ENCODE measurements around the gene SOS2. TPM values are rescaled to one million over a fixed set of nuclear protein-coding genes. Genes with fewer than 3 reads are reported as not detected.

SOS2 gene
- total RNA-seq, 1 donor from 2014 or later: 26.3 TPM

DNA sequence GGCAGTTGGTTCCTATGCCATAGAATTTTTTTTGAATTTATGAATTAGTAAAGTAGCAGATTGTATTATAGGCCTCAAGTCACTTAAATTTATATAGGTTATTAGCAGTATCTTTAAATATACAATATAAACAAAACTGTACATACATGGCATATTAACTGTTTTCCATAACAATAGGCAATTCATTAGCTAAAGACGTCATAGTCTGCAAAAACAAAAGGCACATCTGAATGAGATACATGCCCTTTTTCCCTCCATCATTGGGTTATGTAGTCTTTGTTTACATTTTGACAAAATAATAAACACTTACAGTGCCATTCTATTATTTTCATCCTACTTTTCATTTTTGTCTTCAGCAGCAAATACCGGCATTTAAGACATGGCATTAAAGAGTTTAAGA is 113.9 kb downstream of the SOS2 start:
- Mint-ChIP-seq H3K36me3 (ENCODE audit: low read depth) (peaks cover 7% of the 10 kb centered on the region), H3K9me3 (no peaks in the 10 kb centered on the region), H3K27me3 (ENCODE audit: low read depth) (no peaks in the 10 kb centered on the region), H3K27ac (ENCODE audit: unreplicated experiment) (no peak overlapping the region), H3K4me1 (peaks cover 26% of the 10 kb centered on the region), H3K4me3 (peak overlapping the region; percentile 57)
- TF ChIP-seq, protein P1, sequence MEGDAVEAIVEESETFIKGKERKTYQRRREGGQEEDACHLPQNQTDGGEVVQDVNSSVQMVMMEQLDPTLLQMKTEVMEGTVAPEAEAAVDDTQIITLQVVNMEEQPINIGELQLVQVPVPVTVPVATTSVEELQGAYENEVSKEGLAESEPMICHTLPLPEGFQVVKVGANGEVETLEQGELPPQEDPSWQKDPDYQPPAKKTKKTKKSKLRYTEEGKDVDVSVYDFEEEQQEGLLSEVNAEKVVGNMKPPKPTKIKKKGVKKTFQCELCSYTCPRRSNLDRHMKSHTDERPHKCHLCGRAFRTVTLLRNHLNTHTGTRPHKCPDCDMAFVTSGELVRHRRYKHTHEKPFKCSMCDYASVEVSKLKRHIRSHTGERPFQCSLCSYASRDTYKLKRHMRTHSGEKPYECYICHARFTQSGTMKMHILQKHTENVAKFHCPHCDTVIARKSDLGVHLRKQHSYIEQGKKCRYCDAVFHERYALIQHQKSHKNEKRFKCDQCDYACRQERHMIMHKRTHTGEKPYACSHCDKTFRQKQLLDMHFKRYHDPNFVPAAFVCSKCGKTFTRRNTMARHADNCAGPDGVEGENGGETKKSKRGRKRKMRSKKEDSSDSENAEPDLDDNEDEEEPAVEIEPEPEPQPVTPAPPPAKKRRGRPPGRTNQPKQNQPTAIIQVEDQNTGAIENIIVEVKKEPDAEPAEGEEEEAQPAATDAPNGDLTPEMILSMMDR (conservative IDR thresholded peaks at IDR 0.05): no peak
- DNase-seq (ENCODE audit: low read depth, low spot score): no peak

DNA sequence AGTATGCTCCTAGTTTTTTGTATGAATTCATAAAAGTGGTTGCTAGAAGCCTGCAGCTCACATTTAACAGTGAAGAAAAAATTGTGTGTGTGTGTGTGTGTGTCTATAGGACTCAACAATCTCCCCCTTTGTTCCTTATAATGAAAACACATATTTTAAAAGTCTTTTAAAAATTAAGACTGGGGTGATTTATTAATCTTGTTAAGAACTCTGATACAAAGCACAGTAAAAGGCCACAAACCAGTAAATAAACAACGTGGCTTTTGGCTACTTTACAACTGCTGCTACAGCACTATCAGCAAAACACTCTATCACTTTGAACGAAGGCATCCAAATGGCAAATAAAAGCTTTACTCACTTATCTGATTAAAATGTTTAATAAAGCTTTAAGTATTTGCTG is 114.4 kb downstream of the SOS2 start:
- Mint-ChIP-seq H3K4me3 (peak overlapping the region; percentile 97), H3K27me3 (ENCODE audit: low read depth) (no peaks in the 10 kb centered on the region), H3K36me3 (ENCODE audit: low read depth) (peaks cover 7% of the 10 kb centered on the region), H3K4me1 (peaks cover 26% of the 10 kb centered on the region), H3K9me3 (no peaks in the 10 kb centered on the region), H3K27ac (ENCODE audit: unreplicated experiment) (peak overlapping the region; percentile 99)
- TF ChIP-seq, protein P1 (conservative IDR thresholded peaks at IDR 0.05): no peak
- DNase-seq (ENCODE audit: low read depth, low spot score): no peak

DNA sequence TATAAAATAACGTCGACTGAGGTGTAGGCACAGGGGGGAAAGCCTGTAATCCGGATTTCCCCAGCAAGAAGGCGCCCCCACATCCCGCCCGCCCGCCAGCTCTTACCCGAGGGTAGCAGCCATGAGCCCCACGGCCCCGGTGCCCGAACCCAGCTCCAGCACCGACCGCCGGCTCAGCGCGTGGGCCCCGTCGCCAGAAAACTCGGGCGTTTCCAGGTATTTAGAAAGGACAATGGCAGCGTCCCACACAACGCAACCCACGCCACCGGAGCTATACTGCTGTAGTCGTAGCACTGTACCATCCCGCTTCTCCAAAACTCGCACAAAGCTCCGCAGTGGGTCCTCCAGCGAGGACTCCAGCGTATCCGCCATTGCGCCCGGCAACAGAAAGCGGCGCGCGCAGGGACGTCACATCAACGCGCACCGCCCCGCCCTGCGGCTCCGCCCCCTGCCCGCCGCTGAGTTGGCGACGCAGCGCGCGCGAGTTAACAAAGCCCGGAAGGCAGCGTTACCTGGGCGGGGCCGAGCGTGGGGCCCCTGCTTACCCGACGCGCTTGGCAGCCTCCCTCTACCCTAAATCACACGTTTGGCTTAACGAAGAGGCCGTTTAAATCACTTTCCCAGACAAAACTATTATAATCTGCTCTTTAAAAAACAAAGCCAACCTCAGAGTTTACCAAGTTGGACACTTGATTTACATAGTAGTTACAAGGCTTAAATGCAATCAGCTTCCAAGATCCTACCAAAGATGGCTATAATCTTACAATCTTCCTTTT is 115.0 kb downstream of the SOS2 start, which contains the start of gene VCPKMT:
Gene VCPKMT (minus strand): TSS at position 392 of the 776 bp plus-strand sequence. CDS start 20 bp downstream, at position 372.
- H3K4me3 Mint-ChIP-seq: peak within 1 kb of the TSS; percentile 97
- DNase-seq (ENCODE audit: low read depth, low spot score): peak; percentile 89
- H3K27ac Mint-ChIP-seq (ENCODE audit: unreplicated experiment): peak within 1 kb of the TSS; percentile 99
- TF ChIP-seq, protein P1 (conservative IDR thresholded peaks at IDR 0.05): no peak
- no peaks in the 10 kb centered on the region for H3K9me3 Mint-ChIP-seq
- H3K36me3 Mint-ChIP-seq (ENCODE audit: low read depth): peaks cover 9% of the 10 kb centered on the region
- H3K4me1 Mint-ChIP-seq: peaks cover 26% of the 10 kb centered on the region
- H3K27me3 Mint-ChIP-seq (ENCODE audit: low read depth): no peaks in the 10 kb centered on the region

DNA sequence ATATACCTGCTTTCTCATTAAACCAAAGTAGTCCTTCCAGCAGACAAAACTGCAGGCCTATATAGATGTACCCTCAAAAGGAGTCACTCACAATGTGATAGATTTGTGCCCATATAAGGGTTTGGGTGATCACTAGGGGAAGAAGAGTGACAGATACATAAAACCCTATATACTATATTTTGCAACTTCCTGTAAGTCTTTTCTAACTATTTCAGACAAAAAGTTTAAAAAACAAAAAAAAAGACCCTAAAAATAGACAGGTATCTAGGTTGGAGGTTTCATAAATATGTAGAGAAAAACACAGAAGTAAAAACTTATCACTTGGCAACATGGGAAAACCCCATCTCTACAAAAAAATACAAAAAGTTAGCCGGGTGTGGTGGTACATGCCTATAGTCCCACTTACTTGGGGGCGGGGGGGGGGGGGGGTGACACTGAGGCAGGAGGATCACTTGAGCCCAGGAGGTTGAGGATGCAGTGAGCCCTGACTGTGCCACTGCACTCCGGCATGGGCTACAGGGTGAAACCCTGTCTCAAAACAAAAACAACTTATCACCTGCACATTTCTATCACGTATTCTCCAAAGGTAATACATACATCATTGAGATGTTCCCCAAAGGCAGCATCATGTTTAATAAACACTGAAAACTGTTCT is 117.9 kb downstream of the SOS2 start:
- Mint-ChIP-seq H3K27ac (ENCODE audit: unreplicated experiment) (no peak overlapping the region), H3K27me3 (ENCODE audit: low read depth) (no peaks in the 10 kb centered on the region), H3K4me3 (peak overlapping the region; percentile 34), H3K9me3 (no peaks in the 10 kb centered on the region), H3K36me3 (ENCODE audit: low read depth) (peaks cover 18% of the 10 kb centered on the region), H3K4me1 (peaks cover 26% of the 10 kb centered on the region)
- TF ChIP-seq, protein P1 (conservative IDR thresholded peaks at IDR 0.05): no peak
- DNase-seq (ENCODE audit: low read depth, low spot score): no peak

DNA sequence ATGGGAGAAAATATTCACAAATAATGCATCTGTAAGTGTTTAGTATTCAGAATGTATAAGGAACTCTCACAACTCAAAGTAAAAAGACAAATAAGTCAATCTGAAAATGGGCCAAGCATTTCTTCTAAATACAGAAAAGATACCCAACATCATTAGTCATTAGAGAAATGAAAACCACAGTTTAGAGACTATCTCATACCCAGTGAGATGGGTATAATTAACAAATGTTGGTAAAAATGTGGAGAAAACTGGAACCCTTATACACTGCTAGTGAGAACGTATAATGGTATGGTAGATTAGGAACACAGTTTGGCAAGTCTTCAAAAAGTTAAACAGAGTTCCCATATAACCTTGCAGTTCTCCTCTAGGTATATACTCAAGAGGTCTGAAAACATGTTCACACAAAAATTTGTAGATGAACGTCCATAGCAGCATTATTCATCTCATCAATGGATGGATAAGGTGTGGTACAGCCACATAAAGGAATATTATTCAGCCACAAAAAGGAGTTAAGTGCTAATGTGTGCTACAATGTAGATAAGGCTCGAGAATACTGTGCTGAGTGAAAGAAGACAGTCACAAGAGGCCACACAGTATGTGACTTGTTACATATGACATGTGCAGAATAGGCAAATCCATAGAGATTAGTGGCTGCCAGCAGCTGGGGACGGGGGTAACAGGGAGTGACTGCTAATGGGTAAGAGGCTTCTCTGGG is 120.9 kb downstream of the SOS2 start:
- H3K27me3 Mint-ChIP-seq (ENCODE audit: low read depth): no peaks in the 10 kb centered on the region
- no peaks in the 10 kb centered on the region for H3K9me3 Mint-ChIP-seq
- TF ChIP-seq, protein P1 (conservative IDR thresholded peaks at IDR 0.05): no peak
- H3K27ac Mint-ChIP-seq (ENCODE audit: unreplicated experiment): no peak overlapping the region
- DNase-seq (ENCODE audit: low read depth, low spot score): no peak
- peaks cover 14% of the 10 kb centered on the region for H3K36me3 Mint-ChIP-seq (ENCODE audit: low read depth)
- H3K4me1 Mint-ChIP-seq: peaks cover 7% of the 10 kb centered on the region
- no peak overlapping the region for H3K4me3 Mint-ChIP-seq
